Ishikawa (cell line): ENCODE measurements around the gene FCHSD2.

ENCODE experiments used
- CREB1 ChIP-seq: IDR thresholded peaks from 2 replicates; pipeline ENCODE4 v1.6.1; 2012; ENCODE audit warnings: low read depth
- EGR1 ChIP-seq: IDR thresholded peaks from 2 replicates; pipeline ENCODE4 v1.6.1; 2012
- EP300 ChIP-seq: IDR thresholded peaks from 2 replicates; pipeline ENCODE4 v1.6.1; 2012; ENCODE audit warnings: borderline replicate concordance
- RAD21 ChIP-seq: IDR thresholded peaks from 2 replicates; pipeline ENCODE4 v1.6.1; 2012; ENCODE audit warnings: low read depth
- REST ChIP-seq: IDR thresholded peaks from 2 replicates; pipeline ENCODE4 v1.6.1; 2012; ENCODE audit warnings: low read depth, mild to moderate bottlenecking
- TAF1 ChIP-seq: IDR thresholded peaks from 2 replicates; pipeline ENCODE4 v1.6.1; 2012; ENCODE audit warnings: low read depth, mild to moderate bottlenecking
- TEAD4 ChIP-seq: IDR thresholded peaks from 2 replicates; pipeline ENCODE4 v1.6.1; 2012
- YY1 ChIP-seq: IDR thresholded peaks from 2 replicates; pipeline ENCODE4 v1.6.1; 2012; ENCODE audit warnings: low read depth
- ZBTB7A ChIP-seq: IDR thresholded peaks from 2 replicates; pipeline ENCODE4 v1.6.1; 2012; ENCODE audit warnings: low read depth
- TF ChIP-seq, protein P1 (sequence below): IDR thresholded peaks from 2 replicates; pipeline ENCODE4 v1.6.1; 2012

GRCh38 chr11:73168925-73169579, 26.9 kb upstream of the FCHSD2 start:
- TF ChIP-seq EP300 = no peak
- no peak for TF ChIP-seq RAD21
- no peak for TF ChIP-seq ZBTB7A
- no peak for TF ChIP-seq TAF1
- TF ChIP-seq EGR1 = no peak
- TF ChIP-seq, protein P1, sequence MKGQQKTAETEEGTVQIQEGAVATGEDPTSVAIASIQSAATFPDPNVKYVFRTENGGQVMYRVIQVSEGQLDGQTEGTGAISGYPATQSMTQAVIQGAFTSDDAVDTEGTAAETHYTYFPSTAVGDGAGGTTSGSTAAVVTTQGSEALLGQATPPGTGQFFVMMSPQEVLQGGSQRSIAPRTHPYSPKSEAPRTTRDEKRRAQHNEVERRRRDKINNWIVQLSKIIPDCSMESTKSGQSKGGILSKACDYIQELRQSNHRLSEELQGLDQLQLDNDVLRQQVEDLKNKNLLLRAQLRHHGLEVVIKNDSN = no peak
- no peak for TF ChIP-seq CREB1
- no peak for TF ChIP-seq REST
- TF ChIP-seq YY1 = no peak
- TF ChIP-seq TEAD4 = no peak
